Mucosa of rectum (tissue), 2 donors: ENCODE data around the gene CCDC91.
"Not testable (repeated sequence)": the region's sequence is repeated elsewhere in the genome, so short reads cannot be mapped to it uniquely, and the experiment has no call there.

Source experiments
- H3K27ac ChIP-seq, 2 donors: one replicate each; pipeline ENCODE4 v1.7.0; 2013; ENCODE audit warnings: inconsistent platforms in 2 of 2, low read depth in 2 of 2, low read length in 2 of 2
- H3K27me3 ChIP-seq, 2 donors: one replicate each; pipeline ENCODE4 v1.7.0; 2013; ENCODE audit warnings: low read length in 2 of 2; ENCODE audit not compliant: control insufficient read depth in 2 of 2, insufficient read depth in 2 of 2
- H3K36me3 ChIP-seq, 2 donors: one replicate each; pipeline ENCODE4 v1.7.0; 2013; ENCODE audit warnings: low read length in 2 of 2; ENCODE audit not compliant: control insufficient read depth in 2 of 2, insufficient read depth in 2 of 2
- H3K4me1 ChIP-seq, 2 donors: one replicate each; pipeline ENCODE4 v1.7.0; 2013; ENCODE audit warnings: low read length in 2 of 2, mild to moderate bottlenecking in 1 of 2; ENCODE audit not compliant: control insufficient read depth in 2 of 2, insufficient read depth in 2 of 2
- H3K4me3 ChIP-seq, 2 donors: one replicate each; pipeline ENCODE4 v1.7.0; 2013; ENCODE audit warnings: low read length in 2 of 2
- H3K9ac ChIP-seq, 2 donors: one replicate each; pipeline ENCODE4 v1.7.0; 2013; ENCODE audit warnings: low read length in 2 of 2, low read depth in 1 of 2, mild to moderate bottlenecking in 1 of 2
- H3K9me3 ChIP-seq, 2 donors: one replicate each; pipeline ENCODE4 v1.7.0; 2013; ENCODE audit warnings: low read length in 2 of 2; ENCODE audit not compliant: control insufficient read depth in 2 of 2
- donor health status: healthy.
- donor health status: Normal muscosa, but diverticular disease.

The CCDC91 gene

DNA sequence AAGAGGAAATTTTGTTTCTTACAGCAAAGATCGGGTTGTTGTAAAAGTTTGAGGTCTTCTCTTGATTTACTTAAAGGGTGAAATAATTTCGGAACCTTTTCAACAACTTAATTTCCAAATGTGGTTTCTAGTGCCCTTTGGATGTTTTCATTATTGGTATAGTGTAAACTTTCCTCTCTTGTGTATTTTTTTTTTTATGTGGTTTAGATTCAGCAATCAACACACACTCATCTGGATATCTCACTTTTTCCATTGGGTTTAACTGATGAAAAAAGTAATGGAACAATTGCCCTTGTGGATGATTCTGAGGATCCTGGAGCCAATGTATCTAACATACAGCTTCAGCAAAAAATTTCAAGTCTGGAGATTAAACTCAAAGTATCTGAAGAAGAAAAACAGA, 116.3 kb downstream of the CCDC91 start:
- Histone ChIP-seq H3K27ac (no peak overlapping the region), H3K9ac (no peak overlapping the region), H3K4me1 (no peaks in the 10 kb centered on the region), H3K27me3 (no peaks in the 10 kb centered on the region), H3K4me3 (no peak overlapping the region), H3K9me3 (no peaks in the 10 kb centered on the region), H3K36me3 (peaks cover 0 to 4% of the 10 kb centered on the region in 2 donors)

DNA sequence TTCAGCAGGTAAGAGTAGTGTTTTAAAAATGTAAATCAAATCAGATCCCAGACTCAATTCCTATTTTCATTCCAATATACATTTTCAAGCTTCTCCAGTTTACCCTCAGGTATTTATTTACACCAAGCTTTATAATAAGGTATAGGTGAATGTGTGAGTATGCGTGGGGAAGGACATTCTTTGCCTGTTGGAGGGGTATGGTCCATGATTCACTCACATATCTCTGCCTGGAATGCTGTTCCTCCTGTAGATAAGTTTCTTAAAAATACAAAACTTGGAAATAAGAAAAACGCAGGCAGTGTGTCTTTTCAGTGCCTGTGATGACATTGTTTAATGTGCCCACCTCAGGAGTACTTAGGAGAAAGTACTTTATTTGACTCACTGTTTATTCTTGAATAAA, 118.6 kb downstream of the CCDC91 start:
- Histone ChIP-seq H3K36me3 (peaks cover 0 to 4% of the 10 kb centered on the region in 2 donors), H3K9ac (no peak overlapping the region), H3K4me3 (no peak overlapping the region), H3K27me3 (no peaks in the 10 kb centered on the region), H3K27ac (no peak overlapping the region), H3K9me3 (no peaks in the 10 kb centered on the region), H3K4me1 (no peaks in the 10 kb centered on the region)

GRCh38 chr12:28313631-28314030, 123.4 kb downstream of the CCDC91 start:
- no peak overlapping the region for H3K27ac ChIP-seq
- peaks cover 2 to 3% of the 10 kb centered on the region in 2 donors for H3K9me3 ChIP-seq
- no peak overlapping the region for H3K4me3 ChIP-seq
- H3K4me1 ChIP-seq, result no peaks in the 10 kb centered on the region
- H3K27me3 ChIP-seq, result no peaks in the 10 kb centered on the region
- H3K9ac ChIP-seq, result no peak overlapping the region
- peaks cover 0 to 5% of the 10 kb centered on the region in 2 donors for H3K36me3 ChIP-seq

DNA sequence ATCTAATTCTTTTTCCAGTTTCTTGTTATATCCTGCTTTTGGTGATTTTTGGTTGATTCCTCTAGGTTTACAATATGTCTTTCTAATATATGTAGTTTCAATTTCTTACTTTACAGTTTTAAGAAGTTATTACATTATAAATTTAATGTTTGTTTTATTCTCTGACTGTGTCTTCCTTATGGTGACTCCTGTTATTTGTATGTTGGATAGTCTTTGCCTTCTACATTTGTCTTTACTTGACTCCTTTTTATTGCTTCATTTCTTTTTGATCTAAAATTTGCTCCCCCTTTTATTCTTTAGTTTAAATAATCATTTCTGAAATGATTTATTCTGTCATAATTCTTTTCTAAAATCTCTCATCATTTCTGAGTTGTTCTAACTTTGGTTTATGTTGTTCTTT, 125.8 kb downstream of the CCDC91 start:
- Histone ChIP-seq H3K4me3 (no peak overlapping the region), H3K27ac (no peak overlapping the region), H3K9ac (no peak overlapping the region), H3K27me3 (no peaks in the 10 kb centered on the region), H3K9me3 (peaks cover 2 to 3% of the 10 kb centered on the region in 2 donors), H3K36me3 (peaks cover 0 to 5% of the 10 kb centered on the region in 2 donors), H3K4me1 (no peaks in the 10 kb centered on the region)

DNA sequence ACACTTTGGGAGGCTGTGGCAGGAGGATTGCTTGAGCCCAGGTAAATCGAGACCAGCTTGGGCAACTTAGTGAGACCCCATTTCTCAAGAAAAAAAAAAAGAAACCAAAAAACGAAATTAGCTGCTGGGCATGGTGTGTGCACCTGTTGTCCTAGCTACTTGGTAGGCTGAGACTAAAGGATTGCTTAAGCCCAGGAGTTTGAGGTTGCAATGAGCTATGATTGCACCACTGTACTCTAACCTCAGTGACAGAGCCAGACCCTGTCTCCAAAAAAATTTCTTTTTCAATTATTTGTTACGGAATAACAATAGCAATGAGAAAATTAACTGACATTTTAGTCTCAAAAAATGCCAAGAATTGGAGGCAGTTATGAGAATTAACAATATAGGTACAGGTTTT, 128.0 kb downstream of the CCDC91 start:
- H3K4me3 ChIP-seq, result no peak overlapping the region
- H3K9ac ChIP-seq, result no peak overlapping the region
- no peak overlapping the region for H3K27ac ChIP-seq
- H3K9me3 ChIP-seq, result peaks cover 2 to 3% of the 10 kb centered on the region in 2 donors
- H3K36me3 ChIP-seq, result peaks cover 0 to 5% of the 10 kb centered on the region in 2 donors
- H3K27me3 ChIP-seq, result no peaks in the 10 kb centered on the region
- H3K4me1 ChIP-seq, result no peaks in the 10 kb centered on the region

- Histone ChIP-seq H3K27ac (no peak overlapping the region), H3K4me3 (no peak overlapping the region), H3K9me3 (peaks cover 0 to 3% of the 10 kb centered on the region in 2 donors), H3K4me1 (no peaks in the 10 kb centered on the region), H3K36me3 (peaks cover 0 to 1% of the 10 kb centered on the region in 2 donors), H3K27me3 (no peaks in the 10 kb centered on the region), H3K9ac (no peak overlapping the region)
Measured at GRCh38 chr12:28320353-28320752, 130.1 kb downstream of the CCDC91 start.

- Histone ChIP-seq H3K4me1 (no peaks in the 10 kb centered on the region), H3K9me3 (no peaks in the 10 kb centered on the region), H3K4me3 (no peak overlapping the region), H3K36me3 (no peaks in the 10 kb centered on the region), H3K27ac (no peak overlapping the region), H3K27me3 (no peaks in the 10 kb centered on the region), H3K9ac (no peak overlapping the region)
Measured at GRCh38 chr12:28327722-28328121, 137.5 kb downstream of the CCDC91 start.

GRCh38 chr12:28328967-28329366, 138.7 kb downstream of the CCDC91 start:
- Histone ChIP-seq H3K27me3 (no peaks in the 10 kb centered on the region), H3K4me3 (no peak overlapping the region), H3K27ac (no peak overlapping the region), H3K36me3 (no peaks in the 10 kb centered on the region), H3K9ac (no peak overlapping the region), H3K4me1 (no peaks in the 10 kb centered on the region), H3K9me3 (no peaks in the 10 kb centered on the region)

DNA sequence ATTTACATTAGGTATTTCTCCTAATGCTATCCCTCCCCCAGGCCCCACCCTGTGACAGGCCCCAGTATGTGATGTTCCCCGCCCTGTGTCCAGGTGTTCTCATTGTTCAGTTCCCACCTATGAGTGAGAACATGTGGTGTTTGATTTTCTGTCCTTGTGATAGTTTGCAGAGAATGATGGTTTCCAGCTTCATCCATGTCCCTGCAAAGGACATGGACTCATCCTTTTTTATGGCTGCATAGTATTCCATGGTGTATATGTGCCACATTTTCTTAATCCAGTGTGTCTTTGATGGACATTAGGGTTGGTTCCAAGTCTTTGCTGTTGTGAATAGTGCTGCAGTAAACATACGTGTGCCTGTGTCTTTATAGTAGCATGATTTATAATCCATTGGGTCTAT, 139.5 kb downstream of the CCDC91 start:
- H3K9ac ChIP-seq, H3K36me3 ChIP-seq, H3K9me3 ChIP-seq, H3K4me1 ChIP-seq, H3K27ac ChIP-seq, H3K4me3 ChIP-seq, H3K27me3 ChIP-seq: not testable (repeated sequence)

- H3K27me3 ChIP-seq, H3K9ac ChIP-seq, H3K27ac ChIP-seq, H3K4me3 ChIP-seq, H3K4me1 ChIP-seq, H3K36me3 ChIP-seq, H3K9me3 ChIP-seq: not testable (repeated sequence)
Measured at GRCh38 chr12:28330232-28330631, 140.0 kb downstream of the CCDC91 start.

- Histone ChIP-seq H3K4me1 (no peaks in the 10 kb centered on the region), H3K36me3 (no peaks in the 10 kb centered on the region), H3K9ac (no peak overlapping the region), H3K27me3 (no peaks in the 10 kb centered on the region), H3K4me3 (no peak overlapping the region), H3K9me3 (no peaks in the 10 kb centered on the region), H3K27ac (no peak overlapping the region)
Measured at GRCh38 chr12:28331130-28331529, 140.9 kb downstream of the CCDC91 start.
